NCI-H1417 treated with DMSO at 0.1 percent for 48 hours (cell line): ENCODE data around the gene NOXO1.

Experiments used
- DNase-seq: peaks from one replicate; lab custom pipeline; 2025; lab: John Stamatoyannopoulos, UW

Gene NOXO1

DNA sequence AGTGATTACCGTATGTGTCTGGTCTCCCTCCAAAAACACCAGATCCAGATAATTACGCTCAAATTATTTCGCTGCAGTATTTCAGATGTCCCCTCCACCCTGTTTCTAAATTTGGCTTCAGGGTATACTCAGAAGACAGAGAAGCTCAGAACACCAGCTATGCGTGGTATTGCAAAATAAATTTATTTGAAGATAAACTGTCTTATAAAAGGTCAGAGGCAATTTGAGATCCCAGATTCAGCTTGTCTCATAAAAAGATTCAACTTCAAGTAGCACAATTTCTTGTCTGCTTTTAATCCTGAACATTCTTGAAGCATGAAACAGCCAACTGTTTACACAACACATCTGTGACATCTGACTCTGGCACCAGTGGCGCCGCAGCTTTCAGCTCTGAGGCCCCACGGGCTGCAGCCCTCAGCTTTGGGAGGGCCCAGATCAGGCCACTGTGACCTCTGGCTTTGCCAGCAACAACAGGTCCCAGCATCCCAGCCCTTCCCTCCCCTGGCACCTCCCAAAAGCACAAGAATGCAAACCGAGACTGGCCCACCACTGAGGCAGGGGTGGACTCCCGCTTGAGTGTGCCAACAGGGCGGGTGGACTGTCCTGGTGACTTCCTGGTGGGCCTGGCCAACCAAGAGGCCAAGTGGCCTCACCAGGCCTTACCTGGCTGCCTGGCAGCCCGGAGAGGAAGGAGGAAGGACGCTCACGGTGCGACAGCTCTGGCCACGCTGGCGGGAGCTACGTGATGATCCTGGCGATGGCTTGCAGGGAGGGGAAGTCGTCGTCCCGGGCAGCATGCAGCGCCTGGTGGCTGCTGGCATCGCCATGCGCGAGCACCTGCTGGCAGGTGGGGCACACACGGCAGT, 16.5 kb upstream of the NOXO1 start:
- no peak for DNase-seq

DNA sequence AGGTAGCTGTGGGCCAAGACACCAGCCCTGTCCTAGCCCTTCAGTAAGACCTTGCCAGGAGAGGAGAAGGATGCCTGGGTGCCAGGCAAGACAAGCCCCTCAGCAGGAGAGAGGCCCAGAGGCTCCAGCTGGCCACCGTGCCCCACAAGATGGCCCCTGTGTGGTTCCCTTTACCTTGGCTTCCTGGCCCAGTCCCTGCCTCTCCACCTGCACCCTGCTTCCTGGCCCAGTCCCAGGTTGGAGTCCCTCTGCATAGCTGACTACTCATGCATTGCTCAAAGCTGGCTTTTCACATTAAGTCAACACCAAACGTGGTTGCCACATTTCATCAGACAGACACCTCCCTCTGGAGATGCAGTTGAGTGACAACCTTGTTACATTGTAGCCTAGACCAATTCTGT, 12.5 kb upstream of the NOXO1 start:
- DNase-seq = no peak

DNA sequence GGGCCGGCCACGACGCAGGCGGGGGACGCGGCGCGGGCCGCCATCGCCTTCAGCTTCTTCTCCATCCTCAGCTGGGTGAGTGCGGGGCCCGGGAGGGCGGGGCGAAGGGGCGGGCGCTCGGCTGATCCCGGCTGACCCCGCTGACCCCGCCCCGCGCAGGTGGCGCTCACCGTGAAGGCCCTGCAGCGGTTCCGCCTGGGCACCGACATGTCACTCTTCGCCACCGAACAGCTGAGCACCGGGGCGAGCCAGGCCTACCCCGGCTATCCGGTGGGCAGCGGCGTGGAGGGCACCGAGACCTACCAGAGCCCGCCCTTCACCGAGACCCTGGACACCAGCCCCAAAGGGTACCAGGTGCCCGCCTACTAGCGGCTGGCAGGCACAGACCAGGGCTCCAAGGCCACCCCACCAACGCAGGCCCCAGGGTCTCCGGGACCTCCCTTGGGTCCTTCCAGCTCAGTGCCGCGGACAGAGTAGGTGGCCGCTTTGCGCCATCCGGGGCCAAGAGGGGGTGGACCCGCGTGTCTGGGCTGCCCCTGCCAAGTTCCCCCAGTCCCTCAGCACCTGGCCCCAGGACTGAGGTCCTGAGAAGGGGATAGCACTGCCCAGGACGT, 11.5 kb upstream of the NOXO1 start:
- DNase-seq = no peak

DNA sequence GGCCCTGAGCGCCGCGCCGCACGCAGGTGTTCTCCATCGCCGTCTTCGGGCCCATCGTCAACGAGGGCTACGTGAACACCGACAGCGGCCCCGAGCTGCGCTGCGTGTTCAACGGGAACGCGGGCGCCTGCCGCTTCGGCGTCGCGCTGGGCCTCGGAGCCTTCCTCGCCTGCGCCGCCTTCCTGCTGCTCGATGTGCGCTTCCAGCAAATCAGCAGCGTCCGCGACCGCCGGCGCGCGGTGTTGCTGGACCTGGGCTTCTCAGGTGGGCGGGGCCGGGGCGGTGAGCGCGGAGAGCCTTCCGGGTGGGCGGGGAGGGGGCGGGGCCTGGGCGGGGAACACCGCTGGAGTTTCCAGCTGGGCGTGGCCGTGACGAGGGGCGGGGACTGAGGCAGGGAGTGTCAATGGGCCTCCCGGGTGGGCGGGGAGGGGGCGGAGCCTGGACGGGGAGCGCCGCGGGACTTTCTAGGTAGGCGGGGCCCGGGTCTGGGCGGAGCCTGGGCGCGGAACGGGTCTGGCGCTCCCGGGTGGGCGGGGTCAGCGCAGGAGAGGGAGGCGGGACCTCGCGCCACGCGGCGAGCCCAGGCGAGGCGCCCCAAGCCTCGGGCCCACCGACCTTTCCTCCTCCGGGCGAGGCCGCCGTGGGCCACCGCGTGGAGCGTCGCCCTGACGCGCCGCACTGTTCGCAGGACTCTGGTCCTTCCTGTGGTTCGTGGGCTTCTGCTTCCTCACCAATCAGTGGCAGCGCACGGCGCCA, 10.9 kb upstream of the NOXO1 start:
- no peak for DNase-seq

DNA sequence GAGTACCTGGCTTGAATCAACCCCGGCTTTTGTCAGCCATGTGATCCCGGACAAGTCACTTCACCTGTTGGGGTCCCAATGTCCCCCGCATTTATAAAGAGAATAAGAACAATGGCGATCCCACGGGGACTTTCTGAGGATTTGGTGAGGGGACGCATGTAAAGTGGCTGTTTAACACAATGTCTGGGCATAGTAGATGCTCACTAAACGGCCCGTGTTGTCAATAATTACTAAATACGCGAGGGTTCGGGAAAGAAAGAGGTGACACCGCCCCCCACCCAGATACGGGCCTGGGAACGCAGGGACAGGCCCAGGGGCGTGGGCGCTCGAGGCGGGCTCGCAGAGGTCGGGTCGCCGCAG, 10.3 kb upstream of the NOXO1 start:
- no peak for DNase-seq

DNA sequence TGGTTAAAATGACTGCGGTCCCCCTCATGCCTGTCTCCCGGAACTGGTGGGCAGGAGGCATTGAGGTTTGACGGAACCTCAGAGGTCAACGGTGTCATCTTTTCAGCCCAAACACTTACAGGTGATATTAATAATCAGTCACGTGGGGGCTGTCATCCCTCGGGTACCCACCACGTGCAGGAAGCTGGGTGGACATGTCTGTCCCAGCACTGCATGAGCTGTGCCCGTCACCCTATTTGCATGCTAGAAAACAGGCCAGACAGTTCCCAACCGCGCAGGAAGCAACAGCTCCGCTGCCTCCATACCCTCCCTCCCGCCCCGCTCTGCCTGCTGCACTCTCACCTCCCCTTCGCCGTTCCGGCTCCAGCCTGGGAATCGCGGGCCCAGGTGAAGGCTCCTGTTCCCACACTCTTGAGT, 9.9 kb upstream of the NOXO1 start:
- no peak for DNase-seq

DNA sequence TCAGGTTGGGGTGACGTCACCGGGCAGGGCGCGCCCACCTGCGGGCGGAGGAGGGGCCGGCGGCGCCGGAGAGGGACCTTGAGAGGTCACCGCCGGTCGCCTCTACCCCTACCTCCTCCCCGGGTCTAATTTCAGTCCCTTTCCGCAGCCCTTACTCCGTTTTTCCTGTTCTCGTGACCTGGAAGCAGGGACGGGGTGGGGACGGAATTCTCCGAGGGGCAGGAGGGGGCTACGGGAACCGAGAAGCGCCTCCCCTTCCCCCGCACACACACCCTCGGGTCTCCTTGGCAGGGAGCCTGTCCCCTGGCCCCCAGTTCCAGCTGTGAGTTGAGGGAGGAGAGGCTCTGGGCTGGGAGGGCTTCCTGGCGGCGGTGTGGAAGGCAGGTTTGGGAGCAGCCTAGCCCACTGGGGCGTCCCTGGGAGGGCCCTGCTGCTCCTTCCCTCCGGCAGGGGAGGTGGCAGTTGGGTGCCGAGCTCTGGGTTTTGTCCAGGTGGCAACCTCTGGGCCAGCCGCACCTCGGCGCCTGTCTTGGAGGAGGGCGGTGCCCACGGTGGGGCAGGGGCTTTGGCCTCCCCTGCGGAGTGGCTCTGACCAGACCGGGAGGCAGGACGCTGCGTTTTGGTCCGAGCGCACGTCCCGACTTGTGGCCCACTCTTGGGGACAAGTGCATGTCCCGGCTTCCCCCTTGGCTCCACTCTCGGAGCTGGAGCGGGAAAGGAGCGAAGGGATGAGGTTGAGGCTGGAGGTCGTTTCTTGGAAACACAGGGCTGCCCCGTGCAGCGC, 9.3 kb upstream of the NOXO1 start:
- no peak for DNase-seq

DNA sequence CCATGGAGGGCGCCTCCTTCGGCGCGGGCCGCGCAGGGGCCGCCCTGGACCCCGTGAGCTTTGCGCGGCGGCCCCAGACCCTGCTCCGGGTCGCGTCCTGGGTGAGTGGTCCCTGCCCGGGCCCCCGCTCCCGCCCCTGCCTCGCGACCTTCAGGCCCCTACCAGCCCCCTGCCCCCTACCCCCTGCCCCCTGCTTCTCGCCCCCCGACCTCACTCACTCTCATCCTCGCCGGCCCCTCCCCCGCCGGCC, 8.8 kb upstream of the NOXO1 start:
- no peak for DNase-seq

DNA sequence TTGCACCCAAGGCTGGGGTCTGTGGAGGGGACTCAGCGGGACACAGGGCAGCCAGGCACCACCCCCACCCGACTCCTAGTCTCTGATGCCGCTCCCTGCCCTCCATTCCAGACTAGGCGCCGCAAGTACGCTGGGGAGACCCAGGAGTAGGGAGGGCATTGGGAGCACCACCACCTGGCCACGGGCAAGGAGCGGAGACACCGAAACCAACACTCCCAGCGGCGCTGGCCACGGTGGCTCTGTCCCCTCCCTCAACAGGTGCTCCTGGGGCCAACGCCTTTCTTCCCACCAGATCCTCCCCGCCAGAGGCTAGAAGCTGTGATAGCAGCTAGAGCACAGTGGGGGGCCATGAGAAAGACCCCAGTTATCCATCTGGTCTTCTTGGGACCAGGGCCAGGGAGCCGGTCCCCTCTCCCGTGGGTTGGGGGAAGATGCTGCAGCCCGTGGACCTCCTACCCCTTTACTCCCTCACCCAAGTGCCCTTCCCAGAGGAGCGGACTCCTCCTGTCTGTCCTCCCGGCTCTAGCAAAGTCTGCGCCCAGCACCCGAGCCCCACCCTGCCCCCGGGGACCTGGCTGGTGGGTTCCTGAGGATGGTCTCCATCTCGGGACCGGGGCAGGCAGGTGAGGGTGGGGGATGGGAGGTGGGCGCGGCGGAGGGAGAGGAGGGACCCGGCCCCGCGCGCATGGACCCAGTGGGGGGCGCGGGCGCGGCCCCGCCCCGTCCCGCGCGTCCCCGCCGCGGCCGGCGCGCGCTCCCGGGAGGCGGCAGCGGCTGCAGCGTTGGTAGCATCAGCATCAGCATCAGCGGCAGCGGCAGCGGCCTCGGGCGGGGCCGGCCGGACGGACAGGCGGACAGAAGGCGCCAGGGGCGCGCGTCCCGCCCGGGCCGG, 8.2 kb upstream of the NOXO1 start, which contains the start of gene SYNGR3:
TSS of gene SYNGR3 (plus strand) at position 762 of the 892 bp plus-strand sequence. CDS start 133 bp downstream, outside the sequence.
- DNase-seq = no peak

DNA sequence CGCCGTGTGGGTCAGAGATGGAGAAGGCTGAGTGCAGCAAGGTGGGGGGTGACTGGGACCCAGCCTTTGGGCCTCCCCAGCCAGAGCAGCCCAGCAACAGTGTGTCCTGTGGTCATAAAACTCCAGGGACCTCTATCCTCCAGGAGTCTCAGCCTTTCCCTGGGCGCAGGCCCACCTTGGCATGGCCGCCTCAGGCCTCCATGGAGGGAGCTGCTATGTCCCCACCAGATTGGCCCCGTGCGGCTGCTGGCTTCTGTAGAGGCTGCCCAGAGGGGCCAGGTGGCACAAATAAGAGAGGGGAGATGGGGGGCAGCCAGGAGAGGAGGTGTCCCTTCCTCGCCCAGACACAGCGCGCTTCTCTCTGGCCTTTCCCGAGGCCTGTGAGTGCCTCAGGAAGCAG, 5.9 kb upstream of the NOXO1 start:
- DNase-seq = no peak

DNA sequence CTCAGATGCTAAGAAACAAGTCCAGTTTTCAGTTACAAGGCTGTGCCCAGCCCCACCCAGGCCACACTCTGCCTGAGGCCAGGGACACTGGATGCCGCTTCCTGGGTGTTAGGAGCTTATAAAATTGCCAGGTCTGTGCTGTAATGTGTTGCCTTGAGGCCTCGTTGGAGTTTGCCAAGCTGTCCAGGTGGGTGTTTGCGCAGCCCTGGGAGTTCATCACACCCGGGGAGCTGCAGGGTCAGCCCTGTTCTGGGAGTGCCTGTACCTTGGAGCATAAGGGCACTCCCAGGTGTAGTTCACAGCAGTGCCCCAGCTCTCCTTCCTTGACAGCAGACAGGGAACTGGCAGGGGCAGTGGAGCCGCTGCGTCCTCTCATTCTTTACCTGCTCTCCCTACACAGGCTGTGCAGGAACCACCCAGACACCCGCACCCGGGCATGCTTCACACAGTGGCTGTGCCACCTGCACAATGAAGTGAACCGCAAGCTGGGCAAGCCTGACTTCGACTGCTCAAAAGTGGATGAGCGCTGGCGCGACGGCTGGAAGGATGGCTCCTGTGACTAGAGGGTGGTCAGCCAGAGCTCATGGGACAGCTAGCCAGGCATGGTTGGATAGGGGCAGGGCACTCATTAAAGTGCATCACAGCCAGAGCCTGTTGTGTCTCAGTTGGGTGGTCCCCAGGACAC, 4.3 kb upstream of the NOXO1 start:
- no peak for DNase-seq

DNA sequence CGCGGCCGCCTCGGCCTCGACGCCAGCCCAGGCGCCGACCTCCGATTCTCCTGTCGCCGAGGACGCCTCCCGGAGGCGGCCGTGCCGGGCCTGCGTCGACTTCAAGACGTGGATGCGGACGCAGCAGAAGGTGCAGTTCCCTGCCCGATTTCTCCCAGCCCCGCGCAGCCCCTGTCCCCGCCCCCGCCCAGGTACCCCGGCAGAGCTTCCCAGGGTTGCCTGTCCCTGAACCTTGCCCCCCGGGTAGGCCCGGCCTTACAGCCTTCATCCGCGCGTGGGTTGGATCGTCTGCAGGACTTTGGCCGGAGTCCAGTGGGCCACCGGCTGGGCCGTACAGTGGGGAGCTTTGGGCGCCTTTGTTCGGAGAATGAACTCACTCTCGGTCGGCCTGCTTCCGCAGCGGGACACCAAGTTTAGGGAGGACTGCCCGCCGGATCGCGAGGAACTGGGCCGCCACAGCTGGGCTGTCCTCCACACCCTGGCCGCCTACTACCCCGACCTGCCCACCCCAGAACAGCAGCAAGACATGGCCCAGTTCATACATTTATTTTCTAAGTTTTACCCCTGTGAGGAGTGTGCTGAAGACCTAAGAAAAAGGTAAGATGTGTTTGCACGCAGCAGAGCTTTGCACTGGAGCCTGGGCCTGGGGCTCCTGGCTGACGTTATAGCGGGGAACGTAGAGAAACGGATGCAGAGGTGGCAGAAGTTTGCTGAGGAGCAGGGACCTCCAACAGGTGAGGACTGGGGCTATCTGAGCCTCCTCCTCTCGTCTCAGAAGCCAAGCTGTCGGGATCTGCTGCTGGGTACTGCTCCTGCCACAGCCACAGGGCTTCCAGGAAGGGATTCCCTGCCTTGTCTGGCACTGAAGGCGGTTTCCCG, 3.3 kb upstream of the NOXO1 start:
- no peak for DNase-seq

DNA sequence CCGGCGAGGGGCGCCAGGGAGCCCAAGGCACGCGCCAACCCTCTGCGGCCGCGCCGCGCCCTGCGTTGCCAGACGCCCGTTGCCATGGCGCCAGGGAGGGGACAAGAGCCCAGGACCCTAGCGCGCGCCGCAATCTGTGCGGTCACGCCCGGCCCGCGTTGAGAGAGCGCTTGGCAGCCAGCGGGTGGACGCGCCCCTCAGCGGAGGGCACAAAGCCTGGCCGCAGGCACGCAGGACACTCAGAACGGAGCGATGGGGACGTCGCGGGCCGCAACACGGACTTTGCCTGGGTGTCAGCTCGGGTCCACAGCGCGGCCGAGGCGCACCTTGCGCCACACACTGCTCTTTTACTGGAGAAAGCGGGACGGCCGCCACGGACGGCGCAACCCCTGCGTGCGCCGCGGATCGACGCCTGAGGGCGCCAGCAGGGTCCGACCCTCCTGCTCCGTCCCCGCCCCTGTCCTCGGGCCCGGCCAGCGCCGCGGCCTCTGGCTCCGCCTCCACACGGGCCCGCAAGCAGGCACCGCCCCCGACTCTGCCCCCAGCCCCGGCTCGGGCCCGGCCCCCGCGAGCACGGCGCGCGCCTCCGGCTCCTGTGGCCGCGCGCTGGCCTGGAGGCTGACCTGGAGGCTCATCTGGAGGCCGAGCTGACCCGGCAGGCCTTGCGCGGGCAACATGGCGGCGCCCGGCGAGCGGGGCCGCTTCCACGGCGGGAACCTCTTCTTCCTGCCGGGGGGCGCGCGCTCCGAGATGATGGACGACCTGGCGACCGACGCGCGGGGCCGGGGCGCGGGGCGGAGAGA, 2.5 kb upstream of the NOXO1 start, which contains the start of gene GFER:
TSS of gene GFER (plus strand) at position 650 of the 803 bp plus-strand sequence. CDS start at position 676, 26 bp downstream.
- peak; percentile 38 for DNase-seq

DNA sequence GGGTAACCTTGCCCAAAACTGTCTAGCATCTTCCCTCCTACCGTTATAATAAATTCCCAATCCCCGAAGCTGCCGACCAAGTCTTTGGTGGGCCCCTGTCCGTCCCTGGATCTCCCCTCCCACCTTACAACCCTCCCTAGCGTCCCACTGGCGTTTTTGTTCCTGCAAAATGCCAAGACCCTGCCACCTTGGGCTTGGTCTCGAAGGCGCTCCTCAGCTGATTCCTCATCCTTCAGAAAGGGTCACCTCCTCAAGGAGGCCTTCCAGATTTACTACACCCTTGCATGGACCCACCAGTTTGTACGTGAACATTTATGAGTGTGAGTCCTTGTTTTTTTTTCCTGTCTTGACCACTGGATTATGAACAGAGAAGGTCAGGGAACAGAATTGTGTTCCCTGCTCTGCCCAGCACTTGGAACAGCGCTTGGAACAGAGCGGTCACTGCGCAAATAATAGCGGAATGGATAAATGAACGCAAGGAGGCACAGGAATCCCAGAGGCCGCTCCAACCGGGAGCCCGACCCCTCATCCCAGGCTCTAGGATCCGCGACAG, 1.8 kb upstream of the NOXO1 start:
- DNase-seq = no peak

DNA sequence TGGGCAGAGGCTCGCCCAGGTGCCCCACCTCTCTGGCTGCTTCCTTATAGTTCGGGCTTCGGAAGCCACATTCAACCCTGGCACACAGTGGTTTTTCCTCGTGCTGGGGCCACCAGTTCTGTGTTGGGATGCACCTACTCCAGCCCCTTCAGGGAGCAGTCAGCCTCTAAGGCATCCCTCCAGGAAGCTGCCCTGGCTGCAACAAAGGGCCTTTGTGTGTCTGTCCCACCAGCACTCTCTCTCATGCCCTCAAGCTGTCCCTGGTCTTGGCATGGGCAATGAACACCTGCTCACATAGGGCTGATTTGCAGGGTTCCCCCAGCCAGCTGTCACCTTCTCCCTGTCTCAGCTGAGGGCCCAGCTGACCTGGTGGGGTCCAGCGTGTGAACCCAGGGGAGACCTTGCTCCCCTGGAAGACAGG, 754 bp upstream of the NOXO1 start:
- DNase-seq = no peak

DNA sequence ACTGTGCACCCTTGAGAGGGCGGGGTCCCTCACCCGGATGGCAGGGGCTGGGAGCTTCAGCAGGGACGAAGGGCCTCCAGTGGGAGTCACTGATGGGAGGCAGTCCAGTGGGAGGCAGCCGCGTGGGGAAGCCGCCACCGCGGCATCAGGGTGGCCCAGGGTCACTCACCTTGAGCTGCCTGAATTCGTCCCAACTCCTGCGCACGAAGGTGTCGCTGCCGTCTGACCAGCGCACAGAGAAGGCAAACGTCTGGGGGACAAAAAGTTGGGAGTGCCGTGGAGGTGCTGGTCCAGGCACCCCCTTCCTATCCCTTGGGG, 540 bp downstream of the NOXO1 start:
- DNase-seq = no peak

DNA sequence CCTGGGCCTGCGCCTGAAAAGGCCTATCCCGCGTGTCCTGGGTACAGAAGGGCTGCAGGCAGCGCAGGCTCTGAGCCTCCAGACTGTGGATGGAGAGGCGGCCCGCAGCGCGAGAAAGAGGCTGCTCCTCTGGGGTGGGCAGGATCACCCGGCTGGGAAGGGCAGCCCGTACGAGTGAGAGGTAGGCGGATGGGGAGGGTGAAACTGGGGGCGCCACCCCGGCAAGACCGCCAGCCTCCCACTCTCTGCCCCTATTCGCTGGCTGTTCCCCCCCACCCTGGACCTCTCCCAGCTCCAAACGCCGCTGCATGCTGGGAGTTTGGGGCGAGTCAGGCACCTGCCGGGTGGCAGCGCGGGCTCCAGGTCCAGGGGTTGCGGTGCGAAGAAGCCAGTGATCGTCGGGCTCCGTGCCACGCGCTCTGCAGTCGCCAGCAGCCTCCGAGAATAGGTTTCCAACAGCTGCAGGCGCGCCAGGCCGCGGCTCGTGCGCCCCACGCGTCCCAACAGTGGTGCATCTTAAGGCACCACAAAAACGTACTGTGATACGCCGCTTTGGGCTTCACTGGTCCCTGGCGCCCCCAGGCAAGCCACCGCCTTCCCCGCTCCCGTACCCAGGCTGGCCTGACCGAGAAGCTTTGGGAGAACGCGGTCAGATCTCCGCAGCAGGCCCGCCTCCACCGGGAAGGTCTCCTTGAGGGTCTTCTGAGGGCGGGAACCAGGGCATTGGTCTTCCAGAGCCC, 1.1 kb downstream of the NOXO1 start:
- DNase-seq = no peak
